PC-9 (cell line): ENCODE measurements around the gene SPOCK2.

ENCODE experiments used
- EZH2 ChIP-seq: fragments of 200-600 bp; sonication (generic); IDR thresholded peaks from 2 replicates; pipeline ENCODE4 v1.8.0; 2017; ENCODE audit warnings: antibody characterized with exemption, low read depth
- TF ChIP-seq, protein P1 (sequence below): fragments of 200-600 bp; sonication (generic); conservative IDR thresholded peaks from 2 replicates; pipeline ENCODE4 v1.6.1; 2017; ENCODE audit warnings: mixed run types, antibody characterized with exemption, mild to moderate bottlenecking, moderate library complexity

DNA sequence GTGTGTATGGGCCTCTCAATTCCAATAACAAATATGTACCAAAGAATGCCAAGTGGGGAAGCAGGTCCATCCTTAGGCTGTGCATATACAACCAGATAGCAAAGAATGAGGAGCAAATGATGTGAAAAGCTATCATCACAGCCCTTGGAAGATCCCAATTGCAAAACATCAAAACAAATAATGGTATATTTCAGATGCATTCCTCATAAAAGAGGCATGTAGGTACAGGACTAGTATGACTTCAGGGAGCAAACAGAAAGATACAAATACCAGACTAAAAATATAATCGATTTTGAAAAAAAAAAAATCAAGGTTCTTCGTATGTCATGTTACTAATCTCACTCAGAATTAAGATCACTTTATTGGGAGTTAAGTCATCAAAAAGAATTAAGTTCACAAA, 18.5 kb upstream of the SPOCK2 start:
- TF ChIP-seq, protein P1, sequence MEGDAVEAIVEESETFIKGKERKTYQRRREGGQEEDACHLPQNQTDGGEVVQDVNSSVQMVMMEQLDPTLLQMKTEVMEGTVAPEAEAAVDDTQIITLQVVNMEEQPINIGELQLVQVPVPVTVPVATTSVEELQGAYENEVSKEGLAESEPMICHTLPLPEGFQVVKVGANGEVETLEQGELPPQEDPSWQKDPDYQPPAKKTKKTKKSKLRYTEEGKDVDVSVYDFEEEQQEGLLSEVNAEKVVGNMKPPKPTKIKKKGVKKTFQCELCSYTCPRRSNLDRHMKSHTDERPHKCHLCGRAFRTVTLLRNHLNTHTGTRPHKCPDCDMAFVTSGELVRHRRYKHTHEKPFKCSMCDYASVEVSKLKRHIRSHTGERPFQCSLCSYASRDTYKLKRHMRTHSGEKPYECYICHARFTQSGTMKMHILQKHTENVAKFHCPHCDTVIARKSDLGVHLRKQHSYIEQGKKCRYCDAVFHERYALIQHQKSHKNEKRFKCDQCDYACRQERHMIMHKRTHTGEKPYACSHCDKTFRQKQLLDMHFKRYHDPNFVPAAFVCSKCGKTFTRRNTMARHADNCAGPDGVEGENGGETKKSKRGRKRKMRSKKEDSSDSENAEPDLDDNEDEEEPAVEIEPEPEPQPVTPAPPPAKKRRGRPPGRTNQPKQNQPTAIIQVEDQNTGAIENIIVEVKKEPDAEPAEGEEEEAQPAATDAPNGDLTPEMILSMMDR, result no peak
- no peak for TF ChIP-seq EZH2
